Astrocyte of the cerebellum (primary cell): Measurements from ENCODE around the gene DHX29.
A peak's percentile ranks its signal among the peaks of the same experiment; 100 is the strongest.
"Not testable (repeated sequence)": the region's sequence is repeated elsewhere in the genome, so short reads cannot be mapped to it uniquely, and the experiment has no call there.

Experiments
- DNase-seq: peaks from one replicate; pipeline ENCODE4 v3.0.0-alpha.2; 2011; ENCODE audit warnings: low read depth
- H3K4me3 ChIP-seq: 2 replicates; pipeline ENCODE4 v1.5.1; 2011; ENCODE audit warnings: mild to moderate bottlenecking, low read depth, low read length, moderate library complexity
- CTCF ChIP-seq: IDR thresholded peaks from 2 replicates; pipeline ENCODE4 v1.5.1; 2012; ENCODE audit warnings: low read length, low read depth, moderate library complexity, mild to moderate bottlenecking; ENCODE audit errors: missing control alignments
- in situ Hi-C: cut with HindIII; loops from 2 replicates; pipeline ENCODE4 v1.10.0; 2017; ENCODE audit warnings: low sequenced_read_pairs

The DHX29 gene

GRCh38 chr5:55327281-55327680 is 19.8 kb upstream of the DHX29 start:
- DNase-seq, result no peak
- no peak for TF ChIP-seq CTCF
- in situ Hi-C loops, result no loop called here
- no peak overlapping the region for H3K4me3 ChIP-seq

DNA sequence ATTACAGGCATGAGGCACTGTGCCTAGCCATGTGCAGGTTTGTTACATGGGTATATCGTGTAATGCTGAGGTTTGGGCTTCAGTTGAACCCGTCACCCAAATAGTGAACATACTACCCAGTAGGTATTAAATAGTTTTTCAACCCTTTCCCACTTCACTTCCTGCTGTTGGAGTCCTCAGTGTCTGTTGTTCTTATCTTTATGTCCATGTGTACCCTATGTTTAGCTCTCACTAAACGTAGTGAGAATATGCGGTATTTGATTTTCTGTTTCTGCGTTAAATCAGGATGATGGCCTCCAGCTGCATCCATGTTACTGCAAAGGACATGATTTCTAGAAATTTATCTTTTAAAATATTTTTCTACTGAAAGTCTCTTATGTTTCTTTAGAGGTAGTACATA is 18.1 kb upstream of the DHX29 start:
- TF ChIP-seq CTCF, result no peak
- no peak for DNase-seq
- in situ Hi-C loops, result no loop called here
- no peak overlapping the region for H3K4me3 ChIP-seq

DNA sequence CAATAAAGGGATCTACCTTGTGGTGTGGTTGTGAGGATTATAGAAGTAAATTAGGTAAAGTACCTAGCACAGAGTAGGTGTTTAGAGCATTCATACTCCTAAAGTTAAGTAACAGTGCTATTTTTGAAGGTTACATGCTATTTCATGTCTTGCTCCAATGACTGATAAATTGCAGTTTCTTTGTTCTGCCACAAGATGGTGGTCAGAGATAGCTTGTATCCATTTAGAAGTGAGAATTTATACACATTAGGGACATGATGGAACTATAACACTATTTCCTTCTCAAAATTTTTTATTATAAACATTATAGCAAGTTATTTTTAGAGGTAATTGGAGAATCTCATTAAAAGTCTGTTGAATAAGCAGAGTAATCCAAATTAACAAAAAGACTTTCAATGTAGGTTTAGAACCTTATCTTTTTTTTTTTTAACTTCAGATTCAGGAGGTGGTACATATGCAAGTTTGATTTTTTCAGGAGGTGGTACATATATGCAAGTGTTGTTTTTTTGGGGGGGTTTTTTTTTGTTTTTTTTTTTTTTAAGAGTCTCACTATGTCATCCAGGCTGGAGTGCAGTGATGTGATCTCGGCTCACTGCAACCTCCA is 17.4 kb upstream of the DHX29 start:
- peak; percentile 57 for TF ChIP-seq CTCF
- peak; percentile 35 for DNase-seq
- in situ Hi-C loops, result no loop called here

GRCh38 chr5:55324006-55324405 is 16.5 kb upstream of the DHX29 start:
- H3K4me3 ChIP-seq, result no peak overlapping the region
- in situ Hi-C loops, result no loop called here
- DNase-seq, result no peak
- TF ChIP-seq CTCF, result no peak

More for the DNA sequence above, 17.4 kb upstream of the DHX29 start:
- no peak overlapping the region for H3K4me3 ChIP-seq

DNA sequence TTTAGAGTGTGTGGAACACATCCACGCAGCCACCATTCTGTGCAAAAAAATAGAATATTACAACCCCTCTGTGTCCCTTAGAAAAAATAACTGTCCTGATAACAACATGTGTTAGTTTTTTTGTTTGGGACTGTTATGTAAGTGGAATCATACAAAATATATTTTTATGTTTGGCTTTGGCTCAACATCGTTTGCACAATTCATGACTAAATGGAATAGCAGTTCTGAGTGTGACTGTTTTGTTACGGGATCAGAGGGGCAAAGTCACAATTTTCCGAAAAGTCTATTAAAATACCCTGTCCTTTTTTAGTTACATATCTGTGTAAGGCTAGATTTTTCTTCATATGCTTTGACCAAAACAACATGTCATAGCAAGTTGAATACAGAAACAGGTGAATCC is 13.1 kb upstream of the DHX29 start:
- in situ Hi-C loops, result no loop called here
- no peak overlapping the region for H3K4me3 ChIP-seq
- TF ChIP-seq CTCF, result no peak
- no peak for DNase-seq

- in situ Hi-C loops, result no loop called here
- no peak for DNase-seq
- TF ChIP-seq CTCF, result no peak
- H3K4me3 ChIP-seq, result no peak overlapping the region
These were observed 12.0 kb upstream of the DHX29 start for GRCh38 chr5:55319491-55319890.

DNA sequence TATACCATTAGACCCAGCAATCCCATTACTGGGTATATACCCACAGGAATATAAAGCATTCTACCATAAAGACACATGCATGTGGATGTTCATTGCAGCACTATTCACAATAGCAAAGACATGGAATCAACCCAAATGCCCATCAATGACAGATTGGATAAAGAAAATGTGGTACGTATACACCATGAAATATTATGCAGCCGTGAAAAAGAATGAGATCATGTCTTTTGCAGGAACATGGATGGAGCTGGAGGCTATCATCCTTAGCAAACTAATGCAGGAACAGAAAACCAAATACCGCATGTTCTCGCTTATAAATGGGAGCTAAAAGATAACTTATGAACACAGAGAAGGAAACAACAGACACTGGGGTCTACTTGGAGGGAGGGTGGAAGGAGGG is 10.7 kb upstream of the DHX29 start:
- H3K4me3 ChIP-seq, DNase-seq, in situ Hi-C loops: not testable (repeated sequence)
